ENCODE measurements around the gene PLPP6.
A peak's percentile ranks its signal among the peaks of the same experiment; 100 is the strongest.
"Not testable (repeated sequence)": the region's sequence is repeated elsewhere in the genome, so short reads cannot be mapped to it uniquely, and the experiment has no call there.

PLPP6 gene

DNA sequence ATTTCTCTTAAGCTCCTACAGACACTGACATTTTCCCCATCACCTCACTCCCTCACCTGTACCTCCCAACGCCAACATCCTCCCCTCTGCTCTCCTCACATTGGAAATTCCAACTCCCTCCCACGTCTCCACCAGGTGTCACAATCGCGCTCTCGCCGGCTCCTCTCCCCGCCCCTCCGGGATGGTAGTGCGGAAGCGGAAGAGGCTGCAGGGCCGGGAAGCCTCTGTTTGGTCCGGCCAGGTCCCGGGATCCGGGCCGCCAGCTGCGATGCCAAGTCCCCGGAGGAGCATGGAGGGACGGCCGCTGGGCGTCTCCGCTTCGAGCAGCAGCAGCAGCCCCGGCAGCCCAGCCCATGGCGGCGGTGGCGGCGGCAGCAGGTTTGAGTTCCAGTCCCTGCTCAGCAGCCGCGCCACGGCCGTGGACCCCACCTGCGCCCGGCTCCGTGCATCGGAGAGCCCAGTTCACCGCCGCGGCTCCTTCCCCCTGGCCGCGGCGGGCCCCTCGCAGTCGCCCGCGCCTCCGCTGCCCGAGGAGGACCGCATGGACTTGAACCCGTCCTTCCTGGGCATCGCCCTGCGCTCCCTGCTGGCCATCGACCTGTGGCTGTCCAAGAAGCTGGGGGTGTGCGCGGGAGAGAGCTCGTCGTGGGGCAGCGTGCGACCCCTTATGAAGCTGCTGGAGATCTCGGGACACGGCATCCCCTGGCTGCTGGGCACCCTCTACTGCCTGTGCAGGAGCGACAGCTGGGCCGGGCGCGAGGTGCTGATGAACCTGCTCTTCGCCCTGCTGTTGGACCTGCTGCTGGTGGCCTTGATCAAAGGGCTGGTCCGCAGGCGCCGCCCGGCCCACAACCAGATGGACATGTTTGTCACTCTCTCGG is at the start of gene PLPP6:
Gene PLPP6 (plus strand): TSS at position 187 of the 881 bp plus-strand sequence. CDS start 82 bp downstream, at position 269.
- peak; percentile 65 for DNase-seq (ENCODE audit: low read depth)

DNA sequence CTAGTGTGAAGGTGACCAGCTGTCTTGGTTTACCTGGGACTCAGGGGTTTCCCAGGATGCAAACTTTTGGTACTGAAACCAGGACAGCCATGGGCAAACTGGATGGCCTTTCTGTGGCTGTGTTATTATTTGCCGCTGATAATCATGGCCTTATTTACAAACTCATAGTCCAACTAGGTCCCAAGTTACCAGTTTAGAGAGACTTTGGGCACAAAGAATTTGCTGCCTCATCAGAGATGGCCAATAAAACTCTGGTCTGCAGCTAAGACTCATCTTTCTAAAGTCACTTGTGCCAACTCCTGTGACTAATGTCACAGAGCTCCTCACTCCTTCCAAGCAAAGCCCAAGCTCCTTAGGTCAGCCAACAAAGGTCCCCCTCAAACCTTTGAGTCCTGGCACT is 47.5 kb upstream of the PLPP6 start:
- no peak for DNase-seq (ENCODE audit: low read depth)

DNA sequence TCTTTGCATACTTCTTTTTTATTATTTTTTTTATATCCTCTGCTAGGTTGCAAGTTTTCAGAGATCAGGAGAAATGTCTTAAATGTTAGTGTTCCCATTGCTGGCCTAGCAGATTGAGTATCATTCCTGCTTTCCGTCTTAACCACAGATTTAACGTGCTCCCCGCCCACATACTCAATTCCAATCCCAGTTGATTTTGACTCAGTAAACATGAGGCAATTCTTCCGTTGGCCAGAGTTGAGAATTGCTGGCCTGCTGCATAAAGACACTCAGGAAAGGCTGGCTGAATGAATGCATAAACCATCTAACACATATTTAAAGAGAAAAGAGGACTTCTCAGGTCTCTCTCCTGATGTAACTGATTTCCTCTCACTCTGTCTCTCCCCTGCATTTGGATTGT is 46.8 kb upstream of the PLPP6 start:
- no peak for DNase-seq (ENCODE audit: low read depth)

DNA sequence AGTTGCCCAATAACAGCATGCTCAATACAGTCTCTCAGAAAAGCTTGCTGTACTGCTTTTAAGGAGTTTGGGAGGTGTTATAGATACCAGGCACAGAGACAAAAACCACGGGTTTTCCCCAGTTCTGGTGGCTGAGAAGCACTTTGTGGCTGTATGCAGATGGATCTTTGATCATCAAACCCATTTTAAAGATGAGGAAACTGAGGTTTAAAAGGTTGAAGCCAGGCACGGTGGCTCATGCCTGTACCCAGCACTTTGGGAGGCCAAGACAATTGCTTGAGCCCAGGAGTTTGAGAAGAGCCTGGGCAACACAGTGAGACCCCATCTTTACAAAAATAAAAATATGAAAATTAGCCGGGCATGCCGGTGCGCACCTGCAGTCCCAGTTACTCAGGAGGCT is 46.3 kb upstream of the PLPP6 start:
- no peak for DNase-seq (ENCODE audit: low read depth)

DNA sequence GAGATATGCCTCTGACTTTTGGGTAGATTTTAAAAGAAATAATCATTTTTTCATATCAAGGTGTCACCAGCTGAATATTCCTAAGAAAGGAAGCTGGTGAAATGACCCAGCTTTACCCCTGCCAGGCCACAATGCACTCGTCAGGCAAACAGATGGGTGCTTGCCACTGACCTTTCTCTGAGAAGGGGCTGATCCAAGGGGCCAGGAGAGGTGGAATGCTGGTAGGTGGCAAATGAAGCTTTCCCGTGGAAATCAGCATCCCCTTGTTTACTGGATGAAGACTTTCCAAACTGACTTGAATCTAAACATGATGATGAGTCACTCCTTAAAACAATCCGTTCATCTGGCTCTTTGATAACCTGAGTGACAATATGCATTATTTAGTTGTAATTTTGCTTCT is 44.3 kb upstream of the PLPP6 start:
- no peak for DNase-seq (ENCODE audit: low read depth)

DNA sequence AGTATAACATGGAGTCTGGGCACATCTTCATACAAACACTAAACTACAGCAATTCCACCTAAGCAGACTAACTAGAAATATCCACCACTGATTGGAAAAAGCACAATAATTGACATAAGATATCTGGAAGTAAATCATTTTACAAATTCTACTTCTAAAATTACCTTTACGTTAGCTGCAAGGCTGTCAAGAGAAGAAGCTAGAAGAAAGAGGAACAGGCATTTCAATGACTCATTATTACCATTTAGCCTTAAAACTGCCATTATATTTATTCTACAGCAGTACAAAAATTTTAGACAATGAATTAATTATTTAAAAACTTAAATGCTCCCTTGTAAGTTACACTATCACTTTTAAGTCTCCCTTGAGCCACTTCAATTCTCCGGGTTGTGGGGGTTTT is 43.4 kb upstream of the PLPP6 start:
- no peak for DNase-seq (ENCODE audit: low read depth)

DNA sequence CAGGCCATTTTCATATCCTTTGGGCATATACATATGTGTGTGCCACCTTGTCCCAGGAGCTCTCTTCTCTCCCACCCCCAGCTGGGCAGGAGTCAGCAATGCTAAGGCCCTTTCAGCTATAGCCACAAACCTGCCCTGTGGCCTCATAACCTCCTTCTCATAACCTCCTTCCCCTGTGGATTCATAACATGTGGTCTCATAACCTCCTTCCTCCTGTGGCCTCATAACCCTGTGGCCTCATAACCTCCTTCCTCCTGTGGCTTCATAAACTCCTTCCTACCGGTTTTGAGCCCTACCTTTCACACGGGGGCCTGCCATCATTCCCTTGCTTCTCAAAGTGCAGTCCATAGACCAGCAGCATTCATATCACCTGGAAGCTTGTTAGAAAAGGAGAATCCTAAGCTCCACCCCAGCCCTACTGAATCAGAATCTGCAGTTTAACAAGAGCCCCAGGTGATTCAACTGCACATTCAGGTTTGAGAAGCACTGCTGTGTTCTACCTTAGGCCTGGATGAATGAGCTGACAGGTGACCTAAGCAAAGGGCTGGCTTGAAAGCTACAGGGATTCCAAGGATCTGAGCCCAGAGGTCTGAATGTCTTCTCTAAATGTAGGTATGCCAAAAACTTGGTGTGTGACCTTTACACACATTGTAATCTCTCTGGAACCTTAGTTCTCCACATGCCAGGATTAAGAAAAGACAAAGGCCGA is 41.9 kb upstream of the PLPP6 start:
- no peak for DNase-seq (ENCODE audit: low read depth)

DNA sequence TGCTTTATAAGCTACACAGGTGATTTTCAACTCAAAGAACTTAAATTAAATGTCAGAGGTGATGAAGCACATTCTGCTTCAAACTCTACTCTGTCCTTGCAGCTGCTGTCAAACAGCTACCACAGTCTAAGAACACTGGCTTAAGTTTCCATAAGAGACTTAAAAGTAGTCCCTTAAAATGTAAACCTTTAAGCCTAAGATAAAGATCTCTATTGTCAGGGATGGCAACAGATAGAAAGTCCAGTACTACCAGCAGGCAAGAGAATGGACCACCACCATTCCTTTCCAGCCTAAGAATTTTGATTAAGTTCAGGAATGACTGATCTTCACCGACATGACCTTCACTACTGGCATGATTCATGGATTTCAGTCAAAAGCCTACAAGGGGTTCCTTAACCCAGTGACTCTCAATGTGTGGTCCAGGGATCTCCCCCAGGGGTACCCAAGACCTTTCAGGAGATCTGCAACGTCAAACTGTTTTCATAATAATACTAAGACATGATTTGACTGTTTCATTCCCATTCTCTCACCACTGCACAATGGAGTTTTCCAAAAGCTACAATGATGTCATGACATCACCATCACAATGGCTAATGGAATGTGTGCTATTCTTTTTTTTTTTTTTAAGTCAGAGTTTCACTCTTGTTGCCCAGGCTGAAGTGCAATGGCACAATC is 41.1 kb upstream of the PLPP6 start:
- no peak for DNase-seq (ENCODE audit: low read depth)

DNA sequence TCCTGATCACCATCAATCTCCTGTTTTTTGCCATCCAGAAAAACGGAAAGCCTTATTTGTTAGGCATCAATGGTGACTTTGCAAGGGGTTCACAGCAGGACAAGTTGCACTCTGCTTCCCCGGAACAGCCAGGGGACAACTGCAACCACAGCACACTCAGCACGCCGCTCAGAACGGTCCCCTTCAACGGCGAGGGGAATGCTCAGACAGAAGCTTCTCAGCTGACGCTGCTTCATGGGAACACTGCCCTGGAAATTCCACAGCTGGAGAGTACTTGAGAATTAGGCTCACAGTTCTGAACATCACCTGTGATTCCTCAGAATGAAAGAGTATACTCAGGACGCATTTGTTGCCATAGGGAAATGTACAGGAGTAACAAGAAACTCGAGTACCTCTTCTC is 40.1 kb upstream of the PLPP6 start:
- DNase-seq (ENCODE audit: low read depth) = no peak

DNA sequence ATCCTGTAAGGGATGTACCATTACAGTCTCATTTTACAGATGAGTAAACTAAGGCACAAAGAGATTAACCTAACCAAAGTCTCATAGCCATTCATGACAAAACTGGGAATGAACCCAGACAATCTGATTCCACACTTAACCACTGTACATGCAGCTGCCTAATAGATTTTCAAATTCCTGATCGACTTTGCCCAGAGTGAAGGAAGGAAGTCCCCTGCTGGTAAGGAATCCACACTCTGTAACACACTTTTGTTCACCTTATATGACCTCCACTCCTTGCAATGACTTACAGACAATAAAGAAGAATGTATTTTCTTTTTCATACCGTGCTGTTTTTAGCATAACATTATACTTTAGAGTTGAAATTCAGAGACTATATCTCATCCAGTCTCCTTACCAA is 31.3 kb upstream of the PLPP6 start:
- no peak for DNase-seq (ENCODE audit: low read depth)

DNA sequence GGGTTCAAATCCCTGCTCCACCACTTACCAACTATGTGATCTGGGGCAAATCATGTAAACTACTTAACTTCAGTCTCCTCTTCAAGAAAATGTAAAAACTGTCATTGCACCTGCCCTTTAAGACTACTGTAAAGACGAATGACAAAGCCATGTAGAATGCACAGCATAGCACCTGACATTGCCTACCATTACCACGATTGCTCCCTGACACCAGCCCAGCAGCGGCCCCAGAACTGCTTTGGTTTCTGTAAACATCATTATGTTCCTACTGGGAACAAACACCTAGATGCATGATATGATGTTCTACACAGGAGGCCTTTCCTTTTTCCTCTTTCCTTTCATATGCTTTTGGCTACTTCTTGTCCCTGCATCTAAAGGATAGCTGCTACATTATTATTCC is 23.1 kb upstream of the PLPP6 start:
- DNase-seq (ENCODE audit: low read depth) = no peak

DNA sequence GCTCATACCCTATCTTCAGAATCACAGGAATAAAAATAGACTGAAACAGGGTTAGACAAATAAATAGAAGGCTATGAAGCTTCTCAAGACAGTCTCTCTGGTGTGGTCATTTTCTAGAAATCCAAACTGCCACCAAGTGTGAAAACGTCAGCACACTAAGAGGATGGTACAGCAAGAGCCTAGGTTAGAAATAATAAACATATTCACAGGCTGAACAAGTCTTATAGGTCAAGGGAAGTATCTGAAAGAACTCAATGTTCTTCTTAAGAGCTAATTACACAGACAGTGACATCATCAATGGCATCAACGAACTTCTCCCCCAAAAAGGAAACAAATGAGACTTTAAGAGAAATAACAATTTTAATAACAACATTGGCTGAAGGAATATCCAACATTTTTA is 22.7 kb upstream of the PLPP6 start:
- DNase-seq (ENCODE audit: low read depth) = no peak

DNA sequence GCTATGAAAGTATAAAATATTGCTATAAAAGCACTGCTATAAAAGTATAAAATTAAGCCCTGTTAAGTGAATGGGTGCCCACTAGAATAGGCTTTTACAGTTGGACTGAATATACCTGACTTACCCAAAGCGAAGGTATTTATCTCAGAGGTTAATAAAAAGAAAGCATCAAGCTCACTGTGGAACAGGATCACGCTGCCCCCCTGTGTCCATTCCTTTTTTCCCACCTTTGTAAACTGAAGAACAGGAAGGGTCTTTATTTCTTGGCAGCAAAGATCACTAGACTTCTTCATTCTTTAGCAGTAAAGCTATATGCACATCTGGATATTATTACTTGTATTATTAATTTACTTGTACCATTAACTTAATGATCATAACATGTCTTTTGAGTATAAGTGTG is 22.1 kb upstream of the PLPP6 start:
- no peak for DNase-seq (ENCODE audit: low read depth)

DNA sequence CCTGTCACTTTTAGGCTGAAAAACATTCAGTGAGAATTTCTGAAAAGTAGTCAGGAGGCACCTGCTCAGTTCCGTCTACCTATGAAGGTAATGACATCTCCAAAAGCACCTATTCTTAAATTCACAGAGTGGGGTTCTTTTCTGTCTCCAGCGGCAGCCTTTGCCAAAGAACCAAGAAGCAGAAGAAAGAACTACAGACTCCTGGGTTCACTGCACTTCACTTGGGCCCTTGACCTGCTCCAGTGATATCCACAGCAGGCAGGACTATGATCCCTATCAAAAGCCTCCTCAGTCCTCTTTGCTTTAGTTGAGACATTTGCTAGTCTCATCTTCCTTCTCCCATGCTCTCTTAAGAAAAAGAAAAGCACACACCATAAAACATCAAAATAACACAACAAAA is 19.7 kb upstream of the PLPP6 start:
- DNase-seq (ENCODE audit: low read depth) = no peak

DNA sequence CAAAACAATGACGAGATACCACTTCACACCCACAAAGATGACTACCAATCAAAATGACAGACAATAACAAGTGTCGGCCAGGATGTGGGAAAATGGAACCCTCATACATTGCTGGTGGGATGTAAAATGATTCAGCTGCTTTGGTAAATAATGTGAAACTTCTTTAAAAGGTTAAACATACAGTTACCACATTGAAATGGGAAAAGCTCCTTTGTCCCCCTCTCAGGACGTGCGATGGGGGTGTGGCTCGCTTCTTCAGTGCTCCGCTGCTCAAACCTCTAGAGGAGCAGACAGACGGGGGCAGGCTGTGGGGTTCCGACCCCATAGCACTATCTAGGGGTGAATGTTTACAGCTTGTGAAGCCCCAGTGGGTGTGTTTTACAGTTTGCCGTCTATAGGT is 8.0 kb upstream of the PLPP6 start:
- no peak for DNase-seq (ENCODE audit: low read depth)

DNA sequence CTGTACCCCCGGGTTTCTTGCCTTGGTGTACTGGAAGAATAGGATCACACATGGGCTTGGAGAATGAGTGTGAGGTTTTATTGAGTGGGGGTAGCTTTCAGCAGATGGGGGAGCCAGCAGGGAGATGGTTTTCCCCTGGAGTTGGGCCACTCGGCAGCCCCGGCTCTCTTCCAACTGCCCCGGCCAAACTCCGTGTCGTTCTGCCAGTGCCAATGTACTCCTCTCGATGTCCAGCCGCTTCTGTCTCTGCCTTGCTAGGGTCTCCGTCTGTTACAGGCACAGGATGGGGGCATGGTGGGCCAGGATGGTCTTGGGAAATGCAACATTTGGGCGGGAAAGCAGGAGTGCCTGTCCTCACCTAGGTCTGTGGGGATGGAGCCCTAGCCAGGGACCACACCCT is 7.6 kb upstream of the PLPP6 start:
- no peak for DNase-seq (ENCODE audit: low read depth)

DNA sequence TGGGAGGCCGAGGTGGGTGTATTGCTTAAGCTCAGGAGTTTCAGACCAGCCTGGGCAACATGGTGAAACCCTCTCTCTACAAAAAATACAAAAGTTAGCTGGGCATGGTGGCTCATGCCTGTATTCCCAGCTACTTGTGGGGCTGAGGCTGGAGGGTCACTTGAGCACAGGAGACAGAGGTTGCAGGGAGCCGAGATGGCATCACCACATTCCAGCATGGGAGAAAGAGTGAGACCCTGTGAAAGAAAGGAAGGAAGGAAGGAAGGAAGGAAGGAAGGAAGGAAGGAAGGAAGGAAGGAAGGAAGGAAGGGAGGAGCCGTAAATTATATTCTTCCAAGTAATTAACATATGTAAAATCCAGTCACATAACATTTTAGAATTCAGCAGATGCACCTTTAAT is 5.9 kb upstream of the PLPP6 start:
- not testable (repeated sequence) for DNase-seq (ENCODE audit: low read depth)

DNA sequence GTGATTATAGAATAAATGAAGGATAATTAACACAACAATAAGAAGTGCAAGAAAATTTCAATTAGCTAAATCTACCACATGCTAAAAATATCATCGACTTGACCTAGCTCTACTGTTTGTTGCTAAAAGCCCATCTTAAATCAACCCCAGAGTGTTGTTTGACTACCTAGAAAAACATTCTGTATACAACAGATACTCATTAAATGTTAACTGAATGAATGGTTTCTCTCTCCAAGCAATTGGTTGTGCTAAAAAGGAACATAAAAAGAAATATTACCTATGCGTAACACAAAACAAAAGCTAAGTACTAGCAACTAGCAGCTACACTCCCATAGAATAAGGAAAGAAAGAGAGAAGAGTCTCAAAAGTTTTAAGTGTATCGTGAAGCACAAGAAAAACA is 5.5 kb upstream of the PLPP6 start:
- no peak for DNase-seq (ENCODE audit: low read depth)

DNA sequence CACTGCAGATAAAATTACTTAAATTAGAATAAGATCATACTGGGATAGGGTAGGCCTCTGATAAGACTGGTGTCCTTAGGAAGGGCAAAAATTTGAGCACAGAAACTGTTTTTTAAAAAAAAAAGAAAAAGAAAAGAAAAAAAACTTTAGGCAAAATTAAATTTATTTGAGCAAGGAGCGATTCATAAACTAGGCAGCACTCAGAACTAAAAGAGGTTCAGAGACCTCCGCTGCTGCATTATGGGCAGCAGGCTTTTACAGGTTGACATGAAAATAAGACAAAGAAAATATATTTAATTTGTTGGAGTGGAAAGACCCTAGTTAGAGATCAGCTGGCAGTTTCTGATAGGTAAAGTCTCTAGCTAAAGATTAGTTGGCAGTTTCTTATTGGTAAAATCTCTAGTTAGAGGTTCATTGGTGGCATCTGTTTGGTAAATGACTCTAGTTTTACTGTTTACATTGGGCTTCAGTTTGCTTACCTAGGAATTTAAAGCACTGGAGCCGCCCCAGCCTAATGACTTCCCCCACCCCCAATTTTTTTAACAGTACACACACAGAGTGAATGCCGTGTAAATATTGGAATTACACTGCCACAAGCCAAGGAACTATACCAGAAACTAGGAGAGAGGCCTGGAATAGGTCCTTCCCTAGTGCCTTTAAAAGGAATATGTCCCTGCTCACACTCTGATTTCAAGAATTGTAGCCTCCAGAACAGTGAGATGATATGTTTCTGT is 4.5 kb upstream of the PLPP6 start:
- DNase-seq (ENCODE audit: low read depth) = no peak

DNA sequence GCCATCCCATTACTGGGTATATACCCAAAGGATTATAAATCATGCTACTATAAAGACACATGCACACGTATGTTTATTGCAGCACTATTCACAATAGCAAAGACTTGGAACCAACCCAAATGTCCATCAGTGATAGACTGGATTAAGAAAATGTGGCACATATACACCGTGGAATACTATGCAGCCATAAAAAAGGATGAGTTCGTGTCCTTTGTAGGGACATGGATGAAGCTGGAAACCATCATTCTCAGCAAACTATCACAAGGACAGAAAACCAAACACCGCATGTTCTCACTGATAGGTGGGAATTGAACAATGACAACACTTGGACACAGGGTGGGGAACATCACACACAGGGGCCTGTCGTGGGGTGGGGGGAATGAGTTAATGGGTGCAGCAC is 1.4 kb upstream of the PLPP6 start:
- not testable (repeated sequence) for DNase-seq (ENCODE audit: low read depth)

DNA sequence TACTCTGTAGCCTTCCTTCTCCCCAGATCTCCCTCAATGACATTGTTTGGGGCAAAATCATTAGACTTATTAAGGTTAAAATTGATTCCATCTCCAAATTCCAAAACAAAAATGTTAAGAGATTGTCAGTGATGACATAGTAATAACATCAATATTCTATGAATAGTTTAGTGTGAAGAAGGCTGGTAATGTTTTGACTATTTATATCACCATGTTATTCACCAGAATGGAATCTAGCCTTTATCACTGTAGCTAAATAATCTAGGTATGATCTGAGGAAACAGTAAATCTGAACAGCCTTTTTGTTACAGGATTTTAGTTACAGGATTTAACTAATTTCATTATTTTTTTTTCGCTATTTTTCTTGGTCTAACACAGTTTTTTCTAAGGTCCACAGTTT is 929 bp upstream of the PLPP6 start:
- no peak for DNase-seq (ENCODE audit: low read depth)

DNA sequence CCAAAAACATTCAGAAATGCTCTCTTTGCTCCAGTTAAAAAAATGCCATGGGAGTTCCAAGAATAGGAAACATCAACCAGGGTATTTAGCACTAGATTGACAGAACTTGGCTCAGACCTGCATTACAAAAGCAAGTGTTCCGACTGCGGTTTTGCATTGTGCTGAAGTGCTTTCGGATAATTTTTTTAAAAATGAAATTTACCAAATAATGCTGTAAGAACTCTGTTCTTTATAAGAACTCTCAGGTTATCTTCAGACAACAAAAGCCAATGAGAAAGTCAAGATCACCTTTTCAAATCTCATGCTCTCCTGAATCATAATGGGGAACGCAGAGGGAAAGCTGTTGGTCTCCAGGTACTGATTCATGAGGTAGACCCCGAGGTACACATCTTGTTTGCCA is 483 bp upstream of the PLPP6 start:
- DNase-seq (ENCODE audit: low read depth) = no peak
